K562 (cell line): ENCODE measurements around the gene PDRG1. TPM values are rescaled to one million over a fixed set of nuclear protein-coding genes. Genes with fewer than 3 reads are reported as not detected.

Experiments used
- ATAC-seq: fragments of 200-7000 bp; cut with Tn5 transposase; 3 replicates; pipeline ENCODE4 v1.9.1; 2020; ENCODE audit warnings: moderate library complexity
- BruUV-seq: library from RNA; stranded (reverse); fragments of 400-500 nt; replicated peaks from 2 replicates; lab custom pipeline; 2021; lab: Mats Ljungman, UMichigan
- CTCF ChIA-PET: fragments of 300-600 bp; formaldehyde crosslinking; extraction: SDS; loops from one replicate; lab custom pipeline; 2021; ENCODE audit warnings: low intra/inter-chr PET ratio; lab: Yijun Ruan, JAX
- POLR2A ChIA-PET: fragments of 300-600, 350-650 bp; sonication (Branson Sonifier 250); formaldehyde crosslinking; extraction: SDS; loops from one replicate; lab custom pipeline; 2021; ENCODE audit warnings: antibody characterized with exemption, inconsistent platforms; lab: Yijun Ruan, JAX
- DNase-seq, 4 experiments: peaks; one replicate each; pipeline versions ENCODE4 v3.0.0 to v3.0.0-alpha.2; 2011 to 2018; ENCODE audit warnings: low spot score in 3 of 4, mixed read lengths in 3 of 4; ENCODE audit errors: extremely low read depth in 1 of 4
- FAIRE-seq: peaks from 2 replicates; lab custom pipeline; 2011; peaks lifted over from hg19 to GRCh38; lab: Jason Lieb, UNC
- H2AFZ ChIP-seq: 2 replicates; pipeline ENCODE4 v1.6.0; 2011; ENCODE audit warnings: low read depth, low read length, control low read depth, inconsistent platforms
- H3K27ac ChIP-seq: fragments of 200-600 bp; 3 replicates; pipeline ENCODE4 v1.8.0; 2011; ENCODE audit warnings: low read depth, mild to moderate bottlenecking, control low read depth, inconsistent platforms, low read length, moderate library complexity, mixed read lengths; ENCODE audit errors: extremely low read depth
- H3K27me3 ChIP-seq, 2 experiments: fragments of 300-600 bp in 1 of 2; 2 replicates in 1 of 2; 3 replicates in 1 of 2; pipeline versions ENCODE4 v1.6.0 to v1.8.0; 2011; ENCODE audit warnings: inconsistent platforms in 2 of 2, low read length in 2 of 2, mild to moderate bottlenecking in 1 of 2, mixed read lengths in 1 of 2, moderate library complexity in 1 of 2; ENCODE audit not compliant: control insufficient read depth in 2 of 2, insufficient read depth in 2 of 2
- H3K36me3 ChIP-seq: fragments of 300-600 bp; 3 replicates; pipeline ENCODE4 v1.8.0; 2011; ENCODE audit warnings: mild to moderate bottlenecking, low read length, inconsistent platforms; ENCODE audit not compliant: control insufficient read depth, insufficient read depth
- H3K4me1 ChIP-seq, 2 experiments: fragments of 200-600 bp in 1 of 2; replicated peaks in 1 of 2; 2 replicates in 1 of 2; 3 replicates in 1 of 2; pipeline versions ENCODE4 v1.5.1 to v1.8.0; 2011; ENCODE audit warnings: inconsistent platforms in 2 of 2, low read length in 2 of 2, mild to moderate bottlenecking in 1 of 2, mixed read lengths in 1 of 2, moderate library complexity in 1 of 2; ENCODE audit not compliant: control insufficient read depth in 2 of 2, insufficient read depth in 2 of 2
- H3K4me2 ChIP-seq: 2 replicates; pipeline ENCODE4 v1.6.1; 2011; ENCODE audit warnings: low read length, control low read depth, inconsistent platforms, mixed read lengths; ENCODE audit not compliant: insufficient read depth
- H3K4me3 ChIP-seq: fragments of 200-600 bp; sonication (generic), shearing (Covaris generic); 2 replicates; pipeline ENCODE4 v1.5.1; 2016; ENCODE audit warnings: control low read depth, inconsistent platforms
- H3K79me2 ChIP-seq: fragments of 200-600 bp; 3 replicates; pipeline ENCODE4 v1.8.0; 2011; ENCODE audit warnings: low read length, inconsistent platforms; ENCODE audit not compliant: control insufficient read depth, insufficient read depth
- H3K9ac ChIP-seq, 2 experiments: 2 replicates each; pipeline versions ENCODE4 v1.6.0 to v1.6.1; 2011; ENCODE audit warnings: low read depth in 2 of 2, low read length in 2 of 2, control low read depth in 1 of 2, inconsistent platforms in 1 of 2, mild to moderate bottlenecking in 1 of 2, mixed read lengths in 1 of 2; ENCODE audit not compliant: insufficient read depth in 1 of 2
- H3K9me1 ChIP-seq: one replicate; pipeline ENCODE4 v1.6.0; 2011; ENCODE audit warnings: inconsistent platforms, mild to moderate bottlenecking, low read length, moderate library complexity; ENCODE audit not compliant: control insufficient read depth, insufficient read depth
- H3K9me3 ChIP-seq: replicated peaks from 2 replicates; pipeline ENCODE4 v1.5.1; 2011; ENCODE audit warnings: low read depth, low read length, inconsistent platforms; ENCODE audit not compliant: control insufficient read depth, insufficient read depth
- H4K20me1 ChIP-seq: replicated peaks from 2 replicates; pipeline ENCODE4 v1.6.1; 2011; ENCODE audit warnings: low read length, inconsistent platforms, mixed read lengths; ENCODE audit not compliant: control insufficient read depth, insufficient read depth
- CBX3 ChIP-seq, 2 experiments: IDR thresholded peaks; 1 replicate in 1 of 2; 2 replicates in 1 of 2; pipeline ENCODE4 v1.6.1; 2012; ENCODE audit warnings: inconsistent platforms in 2 of 2, low read length in 2 of 2, borderline replicate concordance in 1 of 2, control low read depth in 1 of 2
- CBX5 ChIP-seq: IDR thresholded peaks from 2 replicates; pipeline ENCODE4 v1.6.1; 2014; ENCODE audit warnings: low read depth, borderline replicate concordance
- NR2C1 ChIP-seq, 2 experiments: fragments of 450-650 bp; IDR thresholded peaks; 2 replicates each; pipeline ENCODE4 v1.6.1; 2017; ENCODE audit warnings: mild to moderate bottlenecking in 2 of 2, antibody characterized with exemption in 1 of 2, inconsistent platforms in 1 of 2, missing compliant biosample characterization in 1 of 2, missing genetic modification characterization in 1 of 2
- NR2C2 ChIP-seq, 2 experiments: fragments of 200-800 bp in 1 of 2; sonication (Bioruptor generic) in 1 of 2; sonication (generic) in 1 of 2; formaldehyde crosslinking in 1 of 2; IDR thresholded peaks; 2 replicates each; pipeline versions ENCODE4 v1.6.1 to v1.8.0; 2016 to 2022; ENCODE audit warnings: mild to moderate bottlenecking in 1 of 2, missing compliant biosample characterization in 1 of 2, missing genetic modification characterization in 1 of 2, missing genetic modification reagents in 1 of 2
- OTX1 ChIP-seq: fragments of 450-650 bp; formaldehyde crosslinking; IDR thresholded peaks from 2 replicates; pipeline ENCODE4 v1.4.0; 2022; ENCODE audit warnings: mild to moderate bottlenecking
- RBBP5 ChIP-seq: fragments of 200-600 bp; sonication (generic); IDR thresholded peaks from 2 replicates; pipeline ENCODE4 v1.6.1; 2012; ENCODE audit warnings: borderline replicate concordance, mild to moderate bottlenecking, low read length, control low read depth, inconsistent platforms; ENCODE audit not compliant: insufficient read depth, poor library complexity, severe bottlenecking
- ZNF445 ChIP-seq: fragments of 250-450 bp; sonication (Bioruptor Pico); IDR thresholded peaks from 2 replicates; pipeline ENCODE4 v1.4.0; 2020; ENCODE audit warnings: low read depth, mild to moderate bottlenecking, moderate library complexity
- ZNF583 ChIP-seq: fragments of 250-450 bp; sonication (Bioruptor Pico); IDR thresholded peaks from 2 replicates; pipeline ENCODE4 v1.4.0; 2020
- WGBS: fragments of 100-300 bp; shearing (Covaris generic); methylation state at CpG from one replicate; pipeline ENCODE4 v1.1.6; 2016; ENCODE audit warnings: low coverage, mixed read lengths; ENCODE audit not compliant: insufficient coverage; ENCODE audit errors: missing lambda C conversion rate; 5-methylcytosine and 5-hydroxymethylcytosine counted together
- in situ Hi-C: fragments of 300-500 bp; cut with MboI; formaldehyde crosslinking; loops from 4 replicates; pipeline ENCODE4 v1.15.0; 2018; ENCODE audit warnings: inconsistent platforms, mixed read lengths
- intact Hi-C: fragments of 100-400 bp; cut with micrococcal nuclease; formaldehyde crosslinking; loops from 2 replicates; pipeline ENCODE4 v1.14.2; 2022
- polyA plus RNA-seq, 8 experiments: library from polyadenylated mRNA; depleted of rRNA in 4 of 8; stranded (reverse) in 5 of 8; unstranded in 3 of 8; fragments of >200 nt; fragmentation: Nextera tagmentation in 2 of 8; fragmentation: Illumina TruSeq in 1 of 8; extraction: Ambion mirVana in 2 of 8; extraction: Trizol in 1 of 8; gene quantifications; 2 replicates each; pipeline versions ENCODE4 v1.2.1 to v1.2.3, GENCODE V29; 2011 to 2014; ENCODE audit warnings: inconsistent platforms in 1 of 8, missing spikeins in 1 of 8
- total RNA-seq, 7 experiments: library from RNA; depleted of rRNA in 6 of 7; stranded (reverse); fragments of >200 nt in 6 of 7; fragmentation: Illumina TruSeq in 2 of 7; extraction: Trizol in 2 of 7; gene quantifications; 2 replicates each; pipeline versions ENCODE4 v1.2.1 to v1.2.3, GENCODE V29; 2011 to 2021; ENCODE audit warnings: low replicate concordance in 1 of 7

Gene PDRG1
- total and polyA plus RNA-seq, 9 of the 15 experiments (the other 6 are each of a cell fraction or from before 2014, with no cell fraction given) = 12.6 to 58.6 (median 26.1) TPM

DNA sequence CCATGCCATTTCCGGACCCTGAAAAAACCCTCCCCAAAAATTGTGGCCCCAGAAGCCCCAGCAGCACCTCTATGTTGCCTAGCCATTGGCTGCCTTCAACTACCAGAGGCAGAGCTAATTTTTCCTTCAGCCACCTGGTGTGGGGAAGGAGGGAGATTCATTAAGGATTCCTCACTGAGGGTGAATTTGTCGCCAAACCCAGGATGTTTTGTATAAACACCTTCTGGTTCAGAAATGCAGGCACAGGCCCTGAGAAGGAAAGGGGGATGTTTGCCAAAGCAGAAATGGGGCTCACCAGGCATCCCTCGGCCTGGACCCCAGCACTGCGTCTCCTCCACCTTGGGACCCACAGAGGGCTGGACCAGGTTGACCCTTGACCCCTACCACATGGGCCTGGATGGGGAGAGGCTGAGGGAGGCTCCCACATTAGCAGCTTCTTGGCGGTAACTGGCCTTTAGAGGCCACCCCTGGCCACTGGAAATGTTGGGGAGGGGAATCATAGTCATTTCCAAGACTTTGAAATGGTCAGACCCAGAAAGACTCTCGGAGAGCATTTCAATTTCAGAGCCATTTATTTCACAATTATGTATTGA lies 1.8 kb upstream of the PDRG1 start:
- H3K4me2 ChIP-seq = no peak overlapping the region
- H3K9ac ChIP-seq = no peak overlapping the region
- intact Hi-C loops = loop anchor here (5.0 kb wide), 4 partner anchors 36 to 139 kb away; no protein-coding TSS in a partner anchor
- H3K9me1 ChIP-seq = peaks cover 4% of the 10 kb centered on the region
- TF ChIP-seq CBX5 (0 out of 2 replicates have a peak, but pooled peaks have one; percentile 31), CBX3 (IDR thresholded peaks at IDR 0.05; ENCODE audit: borderline replicate concordance in 1 of 2, low read length in 2 of 2) (peak in 1 of 2 experiments; percentile 87; a peak in 1 of 3 replicates), NR2C2 (CRISPR knock-in tag; IDR thresholded peaks at IDR 0.05) (peak; percentile 68; the same call in 1 of the 2 replicates), NR2C2 (tag; IDR thresholded peaks at IDR 0.05) (peak; percentile 69; the same call in 1 of the 2 replicates), RBBP5 (no peak), ZNF445 (CRISPR knock-in tag) (no peak), NR2C1 (IDR thresholded peaks at IDR 0.05) (peak; percentile 77), NR2C1 (tag; IDR thresholded peaks at IDR 0.05) (peak; percentile 79), ZNF583 (CRISPR knock-in tag) (no peak), OTX1 (CRISPR knock-in tag) (no peak)
- ChIA-PET POLR2A (no interaction called here), CTCF (interaction anchor here (3.5 kb wide), 1 partner anchor 100 kb away, joined by 49 read pairs; no protein-coding TSS in a partner anchor)
- FAIRE-seq (no peak), DNase-seq (no peak), ATAC-seq (no peak)
- in situ Hi-C loops = loop anchor here (5.0 kb wide), 1 partner anchor 91 kb away; no protein-coding TSS in a partner anchor
- H3K4me3 ChIP-seq = no peak overlapping the region
- H3K9me3 ChIP-seq = peaks cover under 1% of the 10 kb centered on the region
- H3K27ac ChIP-seq = no peak overlapping the region
- H2AFZ ChIP-seq = no peak overlapping the region
- peaks cover 15% of the 10 kb centered on the region for H4K20me1 ChIP-seq
- peaks cover 0 to 3% of the 10 kb centered on the region in 2 experiments; a peak in 2 of 5 replicates for H3K27me3 ChIP-seq
- WGBS = 24% methylated on average over 6 of the region's 6 CpGs
- peaks cover 30% of the 10 kb centered on the region for H3K79me2 ChIP-seq
- peaks cover 16 to 19% of the 10 kb centered on the region in 2 experiments for H3K4me1 ChIP-seq
- H3K36me3 ChIP-seq = peaks cover 15% of the 10 kb centered on the region
- no TSS peak for BruUV-seq
